ENCODE data around the gene PTPRU.

Gene PTPRU

GRCh38 chr1:29321176-29321575 is 84.9 kb downstream of the PTPRU start:
- Histone ChIP-seq H3K9me3 (ENCODE audit: control insufficient read depth, insufficient read depth, low read depth, low read length) (no peaks in the 10 kb centered on the region), H3K4me3 (ENCODE audit: low read depth, low read length) (no peak overlapping the region), H3K4me1 (ENCODE audit: control insufficient read depth, insufficient read depth, low read length) (no peaks in the 10 kb centered on the region), H3K27ac (ENCODE audit: extremely low read depth, low read depth, low read length) (no peak overlapping the region), H3K36me3 (ENCODE audit: control insufficient read depth in 2 of 2, insufficient read depth in 1 of 2, low read length in 2 of 2) (peaks cover 0 to 71% of the 10 kb centered on the region in 2 experiments; a peak in 2 of 3 replicates)
- POLR2A ChIA-PET, result no interaction called here
- no peak for TF ChIP-seq ZNF175 (tag by site-specific recombination; IDR thresholded peaks at IDR 0.05)
- peak; percentile 56 for TF ChIP-seq GLIS1 (tag by site-specific recombination; IDR thresholded peaks at IDR 0.05)
- TF ChIP-seq AEBP2 (tag by site-specific recombination; IDR thresholded peaks at IDR 0.05; ENCODE audit: borderline replicate concordance), result no peak
- TF ChIP-seq ZNF16 (tag by site-specific recombination; IDR thresholded peaks at IDR 0.05; ENCODE audit: low read depth), result no peak
- CTCF ChIA-PET, result interaction anchor here (4.9 kb wide), 1 partner anchor 11 kb away, joined by 20 read pairs; no protein-coding TSS in a partner anchor

GRCh38 chr1:29322147-29322694 is 85.9 kb downstream of the PTPRU start:
- H3K9me3 ChIP-seq (ENCODE audit: control insufficient read depth, insufficient read depth, low read depth, low read length), result no peaks in the 10 kb centered on the region
- no peak overlapping the region for H3K4me3 ChIP-seq (ENCODE audit: low read depth, low read length)
- H3K27ac ChIP-seq (ENCODE audit: extremely low read depth, low read depth, low read length), result no peak overlapping the region
- ChIA-PET CTCF (interaction anchor here (4.9 kb wide), 1 partner anchor 10 kb away, joined by 20 read pairs; no protein-coding TSS in a partner anchor), POLR2A (interaction anchor here (0.6 kb wide), 1 partner anchor 1934 kb away, joined by 3 read pairs; no protein-coding TSS in a partner anchor)
- TF ChIP-seq ZFHX2 (tag by site-specific recombination; conservative IDR thresholded peaks at IDR 0.05), result peak; percentile 84
- no peak for TF ChIP-seq ZNF404 (tag by site-specific recombination; IDR thresholded peaks at IDR 0.05)
- peak; percentile 37; the same call in 1 of the 2 replicates for TF ChIP-seq PRDM10 (tag by site-specific recombination; IDR thresholded peaks at IDR 0.05)
- TF ChIP-seq EGR2 (tag by site-specific recombination; IDR thresholded peaks at IDR 0.05; ENCODE audit: low read depth), result peak; percentile 89
- TF ChIP-seq ZNF214 (tag by site-specific recombination; IDR thresholded peaks at IDR 0.05; ENCODE audit: borderline replicate concordance), result no peak
- TF ChIP-seq ZNF169 (tag by site-specific recombination; IDR thresholded peaks at IDR 0.05), result no peak
- H3K36me3 ChIP-seq (ENCODE audit: control insufficient read depth in 2 of 2, insufficient read depth in 1 of 2, low read length in 2 of 2), result peaks cover 0 to 71% of the 10 kb centered on the region in 2 experiments; a peak in 2 of 3 replicates
- no peaks in the 10 kb centered on the region for H3K4me1 ChIP-seq (ENCODE audit: control insufficient read depth, insufficient read depth, low read length)

- Histone ChIP-seq H3K4me3 (ENCODE audit: low read depth, low read length) (no peak overlapping the region), H3K27ac (ENCODE audit: extremely low read depth, low read depth, low read length) (no peak overlapping the region), H3K4me1 (ENCODE audit: control insufficient read depth, insufficient read depth, low read length) (no peaks in the 10 kb centered on the region), H3K9me3 (ENCODE audit: control insufficient read depth, insufficient read depth, low read depth, low read length) (no peaks in the 10 kb centered on the region), H3K36me3 (ENCODE audit: control insufficient read depth in 2 of 2, insufficient read depth in 1 of 2, low read length in 2 of 2) (peaks cover 0 to 71% of the 10 kb centered on the region in 2 experiments; a peak in 2 of 3 replicates)
- ChIA-PET CTCF (interaction anchor here (4.9 kb wide), 1 partner anchor 9 kb away, joined by 20 read pairs; no protein-coding TSS in a partner anchor), POLR2A (interaction anchor here (0.6 kb wide), 1 partner anchor 1933 kb away, joined by 3 read pairs; no protein-coding TSS in a partner anchor)
- TF ChIP-seq ZNF621 (tag by site-specific recombination; IDR thresholded peaks at IDR 0.05) (no peak), ZNF776 (tag by site-specific recombination; IDR thresholded peaks at IDR 0.05; ENCODE audit: borderline replicate concordance) (no peak), ZNF223 (tag by site-specific recombination; IDR thresholded peaks at IDR 0.05) (no peak), ZNF302 (tag by site-specific recombination; IDR thresholded peaks at IDR 0.05; ENCODE audit: low read depth) (no peak), SETDB1 (IDR thresholded peaks at IDR 0.05; ENCODE audit: insufficient read length, low read length) (no peak), PRDM10 (tag by site-specific recombination; IDR thresholded peaks at IDR 0.05) (no peak)
Measured at GRCh38 chr1:29322861-29323585, 86.7 kb downstream of the PTPRU start.
